Mesenchymal stem cell (in vitro differentiated cells and primary cell): Measurements from ENCODE around the gene ST8SIA6.

ENCODE experiments used
- DNase-seq: peaks from one replicate; pipeline ENCODE4 v3.0.0-alpha.2; 2013
- H2AFZ ChIP-seq: one replicate; pipeline ENCODE4 v1.6.1; 2013; ENCODE audit warnings: low read depth, mild to moderate bottlenecking, control low read depth, inconsistent platforms, low read length, moderate library complexity
- H2AK5ac ChIP-seq: 2 replicates; pipeline ENCODE4 v1.6.1; 2013; ENCODE audit warnings: low read length, moderate library complexity, mild to moderate bottlenecking, inconsistent platforms; ENCODE audit not compliant: severe bottlenecking
- H2BK120ac ChIP-seq: one replicate; pipeline ENCODE4 v1.6.1; 2013; ENCODE audit warnings: low read depth, mild to moderate bottlenecking, inconsistent platforms, low read length, moderate library complexity
- H2BK12ac ChIP-seq, 2 experiments: one replicate each; pipeline ENCODE4 v1.6.1; 2013; ENCODE audit warnings: inconsistent platforms in 2 of 2, low read length in 2 of 2, mild to moderate bottlenecking in 2 of 2, moderate library complexity in 2 of 2, control low read depth in 1 of 2
- H2BK15ac ChIP-seq: one replicate; pipeline ENCODE4 v1.6.1; 2013; ENCODE audit warnings: mild to moderate bottlenecking, low read depth, inconsistent platforms; ENCODE audit not compliant: poor library complexity, severe bottlenecking
- H2BK5ac ChIP-seq: 2 replicates; pipeline ENCODE4 v1.6.1; 2013; ENCODE audit warnings: low read depth, mild to moderate bottlenecking, low read length, control low read depth, inconsistent platforms; ENCODE audit not compliant: poor library complexity, severe bottlenecking
- H3K14ac ChIP-seq, 2 experiments: one replicate each; pipeline ENCODE4 v1.6.1; 2013; ENCODE audit warnings: inconsistent platforms in 2 of 2, low read length in 2 of 2, control low read depth in 1 of 2, mild to moderate bottlenecking in 1 of 2, moderate library complexity in 1 of 2
- H3K18ac ChIP-seq, 2 experiments: one replicate each; pipeline ENCODE4 v1.6.1; 2013; ENCODE audit warnings: inconsistent platforms in 2 of 2, low read length in 2 of 2, control low read depth in 1 of 2, low read depth in 1 of 2, mild to moderate bottlenecking in 1 of 2
- H3K23ac ChIP-seq, 2 experiments: one replicate each; pipeline ENCODE4 v1.6.1; 2013; ENCODE audit warnings: inconsistent platforms in 2 of 2, low read length in 2 of 2, mild to moderate bottlenecking in 2 of 2, moderate library complexity in 2 of 2, control low read depth in 1 of 2
- H3K27ac ChIP-seq: 2 replicates; pipeline ENCODE4 v1.5.1; 2013; ENCODE audit warnings: mild to moderate bottlenecking, moderate library complexity, low read length, control low read depth, inconsistent platforms; ENCODE audit not compliant: poor library complexity, severe bottlenecking
- H3K27me3 ChIP-seq, 2 experiments: 2 replicates each; pipeline versions ENCODE4 v1.6.1 to v1.7.0; 2013; ENCODE audit warnings: low read length in 2 of 2, mild to moderate bottlenecking in 2 of 2, moderate library complexity in 2 of 2, control low read depth in 1 of 2, inconsistent platforms in 1 of 2; ENCODE audit not compliant: control insufficient read depth in 1 of 2, insufficient read depth in 1 of 2
- H3K36me3 ChIP-seq, 2 experiments: 2 replicates each; pipeline versions ENCODE4 v1.6.1 to v1.7.0; 2013; ENCODE audit warnings: low read length in 2 of 2, control low read depth in 1 of 2, inconsistent platforms in 1 of 2, low read depth in 1 of 2, mild to moderate bottlenecking in 1 of 2; ENCODE audit not compliant: insufficient read depth in 2 of 2, control insufficient read depth in 1 of 2
- H3K4ac ChIP-seq, 2 experiments: one replicate each; pipeline ENCODE4 v1.6.1; 2013; ENCODE audit warnings: inconsistent platforms in 2 of 2, low read length in 2 of 2, mild to moderate bottlenecking in 2 of 2, moderate library complexity in 2 of 2, control low read depth in 1 of 2, low read depth in 1 of 2
- H3K4me1 ChIP-seq: 2 replicates; pipeline ENCODE4 v1.6.1; 2013; ENCODE audit warnings: low read depth, low read length, control low read depth; ENCODE audit not compliant: control insufficient read depth, insufficient read depth
- H3K4me2 ChIP-seq: 2 replicates; pipeline ENCODE4 v1.6.1; 2013; ENCODE audit warnings: low read length, mild to moderate bottlenecking, inconsistent platforms; ENCODE audit not compliant: poor library complexity, severe bottlenecking
- H3K4me3 ChIP-seq, 2 experiments: 2 replicates each; pipeline versions ENCODE4 v1.5.1 to v1.7.0; 2013; ENCODE audit warnings: low read length in 2 of 2, mild to moderate bottlenecking in 2 of 2, control low read depth in 1 of 2, low read depth in 1 of 2; ENCODE audit not compliant: insufficient read depth in 1 of 2
- H3K79me1 ChIP-seq: replicated peaks from 2 replicates; pipeline ENCODE4 v1.6.1; 2013; ENCODE audit warnings: mild to moderate bottlenecking, control low read depth, low read length, inconsistent platforms; ENCODE audit not compliant: poor library complexity, severe bottlenecking
- H3K9ac ChIP-seq: 2 replicates; pipeline ENCODE4 v1.7.0; 2013; ENCODE audit warnings: mild to moderate bottlenecking, low read length, moderate library complexity
- H3K9me3 ChIP-seq: 2 replicates; pipeline ENCODE4 v1.7.0; 2013; ENCODE audit warnings: mild to moderate bottlenecking, low read length; ENCODE audit not compliant: control insufficient read depth
- H4K8ac ChIP-seq: one replicate; pipeline ENCODE4 v1.6.1; 2013; ENCODE audit warnings: inconsistent platforms, mild to moderate bottlenecking, low read length, moderate library complexity
- H4K91ac ChIP-seq: one replicate; pipeline ENCODE4 v1.6.1; 2013; ENCODE audit warnings: mild to moderate bottlenecking, low read length, inconsistent platforms
- WGBS: methylation state at CpG from one replicate; pipeline ENCODE4 v1.1.7; 2013; ENCODE audit warnings: mixed read lengths; 5-methylcytosine and 5-hydroxymethylcytosine counted together

Gene ST8SIA6

GRCh38 chr10:17429490-17429889 is 24.9 kb downstream of the ST8SIA6 start:
- H3K79me1 ChIP-seq: no peaks in the 10 kb centered on the region
- H4K8ac ChIP-seq: no peak overlapping the region
- H2BK15ac ChIP-seq: no peak overlapping the region
- H3K36me3 ChIP-seq: no peaks in the 10 kb centered on the region
- H3K4ac ChIP-seq: no peak overlapping the region
- H3K4me3 ChIP-seq: no peak overlapping the region
- no peaks in the 10 kb centered on the region for H3K4me1 ChIP-seq
- no peak overlapping the region for H3K9ac ChIP-seq
- peaks cover 4 to 31% of the 10 kb centered on the region in 2 experiments for H3K27me3 ChIP-seq
- H2AK5ac ChIP-seq: no peak overlapping the region
- H2BK5ac ChIP-seq: no peak overlapping the region
- no peak overlapping the region for H2BK120ac ChIP-seq
- H3K23ac ChIP-seq: no peak overlapping the region
- H3K27ac ChIP-seq: no peak overlapping the region
- H3K14ac ChIP-seq: no peak overlapping the region
- no peak for DNase-seq
- no peak overlapping the region for H3K18ac ChIP-seq
- H3K9me3 ChIP-seq: no peaks in the 10 kb centered on the region
- H3K4me2 ChIP-seq: no peak overlapping the region
- no peak overlapping the region for H2BK12ac ChIP-seq
- no peak overlapping the region for H2AFZ ChIP-seq
- no peak overlapping the region for H4K91ac ChIP-seq
- WGBS: 99% methylated on average over 5 of the region's 6 CpGs

- H4K8ac ChIP-seq: no peak overlapping the region
- H3K79me1 ChIP-seq: no peaks in the 10 kb centered on the region
- no peak overlapping the region for H3K23ac ChIP-seq
- H3K9me3 ChIP-seq: no peaks in the 10 kb centered on the region
- H3K9ac ChIP-seq: no peak overlapping the region
- no peak overlapping the region for H3K4me2 ChIP-seq
- H2BK15ac ChIP-seq: no peak overlapping the region
- no peak overlapping the region for H3K4ac ChIP-seq
- H2AFZ ChIP-seq: no peak overlapping the region
- DNase-seq: no peak
- no peaks in the 10 kb centered on the region for H3K4me1 ChIP-seq
- no peak overlapping the region for H3K4me3 ChIP-seq
- H3K18ac ChIP-seq: no peak overlapping the region
- whole genome bisulfite sequencing: 72% methylated on average over 15 of the region's 17 CpGs
- no peaks in the 10 kb centered on the region for H3K36me3 ChIP-seq
- H4K91ac ChIP-seq: no peak overlapping the region
- H3K27me3 ChIP-seq: peaks cover 0 to 22% of the 10 kb centered on the region in 2 experiments
- H3K27ac ChIP-seq: no peak overlapping the region
- no peak overlapping the region for H2BK12ac ChIP-seq
- H2AK5ac ChIP-seq: no peak overlapping the region
- no peak overlapping the region for H2BK5ac ChIP-seq
- H3K14ac ChIP-seq: no peak overlapping the region
- no peak overlapping the region for H2BK120ac ChIP-seq
Measured at GRCh38 chr10:17428351-17429097, 25.9 kb downstream of the ST8SIA6 start.

GRCh38 chr10:17427666-17428350 is 26.6 kb downstream of the ST8SIA6 start:
- Histone ChIP-seq H4K8ac (no peak overlapping the region), H3K27ac (no peak overlapping the region), H3K4me3 (no peak overlapping the region), H3K79me1 (no peaks in the 10 kb centered on the region), H3K4me2 (no peak overlapping the region), H2AFZ (no peak overlapping the region), H3K18ac (no peak overlapping the region), H3K9ac (no peak overlapping the region), H2AK5ac (no peak overlapping the region), H2BK120ac (no peak overlapping the region), H3K14ac (no peak overlapping the region), H3K27me3 (peaks cover 0 to 20% of the 10 kb centered on the region in 2 experiments), H3K9me3 (no peaks in the 10 kb centered on the region), H4K91ac (no peak overlapping the region), H2BK12ac (no peak overlapping the region), H2BK15ac (no peak overlapping the region), H2BK5ac (no peak overlapping the region), H3K4me1 (no peaks in the 10 kb centered on the region), H3K23ac (no peak overlapping the region), H3K4ac (no peak overlapping the region), H3K36me3 (no peaks in the 10 kb centered on the region)
- no peak for DNase-seq
- 67% methylated on average over 5 of the region's 6 CpGs for whole genome bisulfite sequencing

- DNase-seq: no peak
- H3K23ac ChIP-seq: no peak overlapping the region
- H3K79me1 ChIP-seq: no peaks in the 10 kb centered on the region
- no peaks in the 10 kb centered on the region for H3K9me3 ChIP-seq
- H3K18ac ChIP-seq: no peak overlapping the region
- no peak overlapping the region for H3K4me3 ChIP-seq
- no peak overlapping the region for H3K4me2 ChIP-seq
- H3K36me3 ChIP-seq: no peaks in the 10 kb centered on the region
- H2BK120ac ChIP-seq: no peak overlapping the region
- no peak overlapping the region for H3K4ac ChIP-seq
- H2AFZ ChIP-seq: no peak overlapping the region
- no peak overlapping the region for H2BK5ac ChIP-seq
- 92% methylated on average over 3 of the region's 3 CpGs for WGBS
- H3K27ac ChIP-seq: no peak overlapping the region
- no peaks in the 10 kb centered on the region for H3K4me1 ChIP-seq
- no peak overlapping the region for H2BK12ac ChIP-seq
- no peak overlapping the region for H2BK15ac ChIP-seq
- no peak overlapping the region for H4K91ac ChIP-seq
- no peak overlapping the region for H3K14ac ChIP-seq
- peaks cover 0 to 20% of the 10 kb centered on the region in 2 experiments for H3K27me3 ChIP-seq
- H3K9ac ChIP-seq: no peak overlapping the region
- no peak overlapping the region for H2AK5ac ChIP-seq
- H4K8ac ChIP-seq: no peak overlapping the region
Measured at GRCh38 chr10:17427201-17427600, 27.2 kb downstream of the ST8SIA6 start.
